Body of pancreas (tissue), 4 donors: ENCODE data around the gene ARHGAP22.

Experiments used
- POLR2A ChIP-seq, 3 donors: fragments of 450-650 bp; IDR thresholded peaks; one replicate each; pipeline ENCODE4 v1.6.1; 2016; ENCODE audit warnings: antibody characterized with exemption in 3 of 3, mild to moderate bottlenecking in 2 of 3
- TF ChIP-seq, protein P1 (sequence below), 7 experiments: fragments of 450-650 bp in 4 of 7; fragments of 200-600 bp in 3 of 7; sonication (generic) in 3 of 7; IDR thresholded peaks; one replicate each; pipeline ENCODE4 v1.5.1; 2016 to 2019; ENCODE audit warnings: antibody characterized with exemption in 7 of 7

- TF ChIP-seq, protein P1, sequence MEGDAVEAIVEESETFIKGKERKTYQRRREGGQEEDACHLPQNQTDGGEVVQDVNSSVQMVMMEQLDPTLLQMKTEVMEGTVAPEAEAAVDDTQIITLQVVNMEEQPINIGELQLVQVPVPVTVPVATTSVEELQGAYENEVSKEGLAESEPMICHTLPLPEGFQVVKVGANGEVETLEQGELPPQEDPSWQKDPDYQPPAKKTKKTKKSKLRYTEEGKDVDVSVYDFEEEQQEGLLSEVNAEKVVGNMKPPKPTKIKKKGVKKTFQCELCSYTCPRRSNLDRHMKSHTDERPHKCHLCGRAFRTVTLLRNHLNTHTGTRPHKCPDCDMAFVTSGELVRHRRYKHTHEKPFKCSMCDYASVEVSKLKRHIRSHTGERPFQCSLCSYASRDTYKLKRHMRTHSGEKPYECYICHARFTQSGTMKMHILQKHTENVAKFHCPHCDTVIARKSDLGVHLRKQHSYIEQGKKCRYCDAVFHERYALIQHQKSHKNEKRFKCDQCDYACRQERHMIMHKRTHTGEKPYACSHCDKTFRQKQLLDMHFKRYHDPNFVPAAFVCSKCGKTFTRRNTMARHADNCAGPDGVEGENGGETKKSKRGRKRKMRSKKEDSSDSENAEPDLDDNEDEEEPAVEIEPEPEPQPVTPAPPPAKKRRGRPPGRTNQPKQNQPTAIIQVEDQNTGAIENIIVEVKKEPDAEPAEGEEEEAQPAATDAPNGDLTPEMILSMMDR (IDR thresholded peaks at IDR 0.05) = no peak
- TF ChIP-seq POLR2A (IDR thresholded peaks at IDR 0.05) = no peak
These were observed 145.4 kb downstream of the ARHGAP22 start for GRCh38 chr10:48459270-48460150.
